Mammary epithelial cell (primary cell): ENCODE results near the gene ZNF273.
"Not testable (repeated sequence)": the region's sequence is repeated elsewhere in the genome, so short reads cannot be mapped to it uniquely, and the experiment has no call there.

Experiments used
- EZH2 ChIP-seq: IDR thresholded peaks from 2 replicates; pipeline ENCODE4 v1.6.1; 2012; ENCODE audit warnings: low read length, inconsistent platforms, borderline replicate concordance
- TF ChIP-seq, protein P1 (sequence below), 2 donors: IDR thresholded peaks in 1 of 2; conservative IDR thresholded peaks in 1 of 2; 2 replicates each; pipeline ENCODE4 v1.5.1; 2011 to 2012; ENCODE audit warnings: inconsistent platforms in 2 of 2, low read length in 2 of 2, mild to moderate bottlenecking in 2 of 2, control low read depth in 1 of 2, low read depth in 1 of 2; ENCODE audit not compliant: insufficient read depth in 1 of 2; ENCODE audit errors: extremely low read depth in 1 of 2

DNA sequence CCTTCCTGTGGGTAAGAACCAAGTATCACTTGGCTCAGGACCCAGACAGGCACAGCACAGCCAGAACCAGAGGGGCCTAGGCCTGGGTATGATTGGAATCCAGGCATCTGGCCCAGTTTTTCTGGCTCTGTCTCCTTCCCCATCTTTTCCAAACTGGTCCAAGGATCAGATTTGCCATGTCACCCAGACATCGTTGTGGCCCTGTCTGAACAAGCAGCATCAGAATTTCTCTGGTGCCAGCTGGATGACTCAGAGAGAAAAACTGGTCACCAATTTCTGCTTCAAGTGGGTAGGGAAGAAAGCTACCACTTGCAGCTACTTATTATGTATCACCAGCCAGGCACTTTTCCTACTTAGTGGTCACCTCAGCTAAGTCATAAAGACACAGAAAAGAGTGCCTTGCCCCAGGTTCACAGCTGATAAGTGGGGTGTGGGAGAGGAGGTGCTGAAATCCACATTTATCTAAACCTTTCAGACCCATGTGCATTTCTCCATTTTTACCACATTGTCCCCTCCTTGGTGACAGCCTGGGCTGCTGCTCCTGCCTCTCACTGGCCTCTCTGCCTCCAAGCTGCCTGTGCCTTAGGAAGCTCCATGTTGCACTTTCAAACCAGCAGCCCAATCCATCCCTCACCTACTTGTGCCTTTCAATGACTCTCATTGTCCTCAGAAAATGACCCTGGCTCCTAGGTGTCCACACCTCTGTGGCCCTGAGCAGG, 11.6 kb upstream of the ZNF273 start:
- not testable (repeated sequence) for TF ChIP-seq EZH2
- TF ChIP-seq, protein P1, sequence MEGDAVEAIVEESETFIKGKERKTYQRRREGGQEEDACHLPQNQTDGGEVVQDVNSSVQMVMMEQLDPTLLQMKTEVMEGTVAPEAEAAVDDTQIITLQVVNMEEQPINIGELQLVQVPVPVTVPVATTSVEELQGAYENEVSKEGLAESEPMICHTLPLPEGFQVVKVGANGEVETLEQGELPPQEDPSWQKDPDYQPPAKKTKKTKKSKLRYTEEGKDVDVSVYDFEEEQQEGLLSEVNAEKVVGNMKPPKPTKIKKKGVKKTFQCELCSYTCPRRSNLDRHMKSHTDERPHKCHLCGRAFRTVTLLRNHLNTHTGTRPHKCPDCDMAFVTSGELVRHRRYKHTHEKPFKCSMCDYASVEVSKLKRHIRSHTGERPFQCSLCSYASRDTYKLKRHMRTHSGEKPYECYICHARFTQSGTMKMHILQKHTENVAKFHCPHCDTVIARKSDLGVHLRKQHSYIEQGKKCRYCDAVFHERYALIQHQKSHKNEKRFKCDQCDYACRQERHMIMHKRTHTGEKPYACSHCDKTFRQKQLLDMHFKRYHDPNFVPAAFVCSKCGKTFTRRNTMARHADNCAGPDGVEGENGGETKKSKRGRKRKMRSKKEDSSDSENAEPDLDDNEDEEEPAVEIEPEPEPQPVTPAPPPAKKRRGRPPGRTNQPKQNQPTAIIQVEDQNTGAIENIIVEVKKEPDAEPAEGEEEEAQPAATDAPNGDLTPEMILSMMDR (conservative IDR thresholded peaks at IDR 0.05 in 1 of 2, IDR thresholded peaks at IDR 0.05 in 1 of 2; ENCODE audit: extremely low read depth in 1 of 2, insufficient read depth in 1 of 2, low read depth in 1 of 2, low read length in 2 of 2), result not testable (repeated sequence)
